NT2/D1 (cell line): ENCODE data around the gene SYPL1.

ENCODE experiments used
- DNase-seq: peaks from one replicate; pipeline ENCODE4 v3.0.0-alpha.2; 2011; ENCODE audit warnings: low read depth, low spot score
- H3K27me3 ChIP-seq: 2 replicates; pipeline ENCODE4 v1.6.0; 2011; ENCODE audit warnings: mild to moderate bottlenecking; ENCODE audit not compliant: insufficient read length, insufficient read depth
- H3K36me3 ChIP-seq: 2 replicates; pipeline ENCODE4 v1.6.1; 2011; ENCODE audit warnings: mild to moderate bottlenecking, low read length, mixed read lengths; ENCODE audit not compliant: insufficient read depth, insufficient read length
- H3K4me1 ChIP-seq: 2 replicates; pipeline ENCODE4 v1.5.1; 2011; ENCODE audit not compliant: insufficient read depth, insufficient read length
- H3K4me3 ChIP-seq: 2 replicates; pipeline ENCODE4 v1.5.1; 2011; ENCODE audit warnings: low read depth; ENCODE audit not compliant: insufficient read length
- H3K9ac ChIP-seq: 2 replicates; pipeline ENCODE4 v1.6.0; 2011; ENCODE audit warnings: low read depth; ENCODE audit not compliant: insufficient read length
- H3K9me3 ChIP-seq: 2 replicates; pipeline ENCODE4 v1.5.1; 2011; ENCODE audit warnings: mild to moderate bottlenecking, low read length; ENCODE audit not compliant: insufficient read depth
- SUZ12 ChIP-seq: IDR thresholded peaks from 2 replicates; pipeline ENCODE4 v1.6.1; 2011; ENCODE audit not compliant: insufficient read length, insufficient read depth; ENCODE audit errors: extremely low read depth
- YY1 ChIP-seq: IDR thresholded peaks from 2 replicates; pipeline ENCODE4 v1.6.1; 2011; ENCODE audit not compliant: insufficient read length, insufficient read depth
- ZNF274 ChIP-seq: IDR thresholded peaks from 2 replicates; pipeline ENCODE4 v1.6.1; 2011; ENCODE audit warnings: mild to moderate bottlenecking, low read depth, low read length

SYPL1 gene

GRCh38 chr7:106112118-106112971 lies at the start of gene SYPL1:
TSS of gene SYPL1 (minus strand) at chr7:106112312. CDS start at chr7:106112208, 104 bp downstream.
- H3K4me1 ChIP-seq, result no peaks in the 10 kb centered on the region
- H3K36me3 ChIP-seq, result no peaks in the 10 kb centered on the region

DNA sequence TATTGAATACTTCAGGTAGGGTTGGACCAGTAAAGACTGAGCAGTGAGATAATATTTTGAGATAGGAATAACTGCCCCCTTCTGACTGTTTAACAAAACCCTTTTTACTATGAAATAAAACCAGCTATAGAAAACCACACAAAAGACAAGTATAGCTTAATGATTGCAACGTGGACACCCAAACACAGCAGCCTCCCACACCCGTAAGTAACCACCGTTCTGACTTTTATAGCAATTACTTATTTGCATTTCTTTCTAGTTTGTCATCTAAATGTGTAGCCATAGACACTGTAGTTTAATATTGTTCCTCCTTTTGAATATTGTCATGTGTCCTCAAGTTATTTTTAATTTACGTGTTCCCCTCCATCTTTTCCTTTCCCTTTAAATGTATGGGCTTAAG lies 42.9 kb upstream of the SYPL1 start:
- no peaks in the 10 kb centered on the region for H3K36me3 ChIP-seq
- H3K4me1 ChIP-seq, result no peaks in the 10 kb centered on the region
- no peaks in the 10 kb centered on the region for H3K9me3 ChIP-seq
- no peak overlapping the region for H3K9ac ChIP-seq
- no peaks in the 10 kb centered on the region for H3K27me3 ChIP-seq
- no peak overlapping the region for H3K4me3 ChIP-seq
- TF ChIP-seq ZNF274 (no peak), YY1 (no peak), SUZ12 (no peak)
- no peak for DNase-seq

More at GRCh38 chr7:106112118-106112971, at the start of gene SYPL1:
- Histone ChIP-seq H3K27me3 (peaks cover 2% of the 10 kb centered on the region), H3K4me3 (peak within 1 kb of the TSS; percentile 81), H3K9me3 (no peaks in the 10 kb centered on the region), H3K9ac (peak within 1 kb of the TSS; percentile 91)
- no peak for TF ChIP-seq SUZ12
- peak; percentile 83 for DNase-seq

DNA sequence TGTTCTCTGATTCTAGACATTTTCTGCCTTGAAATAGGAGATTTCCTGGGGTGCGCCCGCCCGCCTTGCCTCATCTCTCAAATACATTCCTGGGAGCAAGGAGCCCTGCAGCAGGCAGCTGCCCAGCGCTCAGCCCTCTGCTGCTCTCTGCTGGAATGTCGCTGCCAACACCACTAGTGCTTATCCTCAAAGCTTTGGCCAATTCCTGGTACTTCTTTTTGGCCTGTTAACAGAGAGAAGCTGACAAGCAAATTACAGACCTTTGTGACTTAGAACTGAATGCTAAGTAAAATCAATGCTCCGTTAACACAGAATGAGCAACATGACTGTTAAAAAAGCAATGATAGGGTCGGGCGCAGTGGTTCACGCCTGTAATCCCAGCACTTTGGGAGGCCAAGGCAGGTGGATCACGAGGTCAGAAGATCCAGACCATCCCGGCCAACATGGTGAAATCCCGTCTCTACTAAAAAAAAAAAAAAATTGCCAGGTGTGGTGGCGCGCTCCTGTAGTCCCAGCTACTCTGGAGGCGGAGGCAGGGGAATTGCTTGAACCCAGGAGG lies 41.9 kb upstream of the SYPL1 start:
- no peaks in the 10 kb centered on the region for H3K9me3 ChIP-seq
- no peak overlapping the region for H3K9ac ChIP-seq
- H3K27me3 ChIP-seq, result no peaks in the 10 kb centered on the region
- no peak overlapping the region for H3K4me3 ChIP-seq
- no peaks in the 10 kb centered on the region for H3K4me1 ChIP-seq
- H3K36me3 ChIP-seq, result no peaks in the 10 kb centered on the region
- DNase-seq, result peak; percentile 77
- no peak for TF ChIP-seq SUZ12
- TF ChIP-seq ZNF274, result no peak
- no peak for TF ChIP-seq YY1

- H3K27me3 ChIP-seq, result no peaks in the 10 kb centered on the region
- no peak overlapping the region for H3K4me3 ChIP-seq
- no peak for DNase-seq
- no peaks in the 10 kb centered on the region for H3K36me3 ChIP-seq
- H3K9me3 ChIP-seq, result no peaks in the 10 kb centered on the region
- no peak for TF ChIP-seq ZNF274
- TF ChIP-seq YY1, result no peak
- no peak for TF ChIP-seq SUZ12
- H3K9ac ChIP-seq, result no peak overlapping the region
- H3K4me1 ChIP-seq, result no peaks in the 10 kb centered on the region
Observed at GRCh38 chr7:106152313-106152665, 40.2 kb upstream of the SYPL1 start.

DNA sequence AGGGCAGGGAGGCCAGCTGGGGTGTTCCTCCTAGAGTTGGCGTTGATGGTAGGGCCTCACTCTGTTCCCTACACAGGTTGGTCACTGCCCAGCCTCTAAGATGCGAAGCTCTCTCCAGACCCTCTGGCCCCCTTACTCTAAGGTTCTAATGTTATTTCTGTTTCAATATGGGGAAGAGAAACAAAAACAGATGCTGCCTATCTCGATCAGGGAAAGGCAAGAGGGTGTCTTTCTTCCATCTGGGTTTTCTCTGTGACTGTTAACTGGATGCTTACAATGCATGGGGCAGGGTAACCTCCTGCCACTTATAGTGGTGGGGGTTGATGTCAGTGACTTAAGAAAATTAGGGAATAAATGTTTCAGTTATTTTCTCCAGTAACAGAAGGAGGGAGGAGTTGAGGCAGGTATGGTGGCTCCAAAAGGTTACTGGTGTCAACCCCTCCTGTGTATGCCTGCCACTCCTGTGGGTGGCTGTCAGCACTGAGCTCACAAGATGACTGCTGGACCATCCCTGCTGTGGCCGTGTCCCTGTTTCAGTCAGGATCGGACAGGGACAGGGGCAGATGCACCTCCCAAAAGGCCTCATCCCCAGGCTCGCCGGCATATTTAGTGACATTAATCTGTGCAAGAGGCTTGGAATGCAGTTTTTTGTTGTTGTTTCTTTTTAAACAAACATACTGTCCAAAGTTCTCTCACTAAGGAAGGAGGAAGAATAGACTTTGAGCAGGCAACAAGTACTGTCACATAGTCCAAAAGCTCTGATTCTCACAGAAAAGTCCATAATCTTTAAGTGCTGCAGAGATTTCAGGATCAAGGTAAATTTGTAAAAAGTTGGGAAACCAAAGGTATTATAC lies 39.6 kb upstream of the SYPL1 start:
- Histone ChIP-seq H3K27me3 (no peaks in the 10 kb centered on the region), H3K9ac (no peak overlapping the region), H3K4me3 (no peak overlapping the region), H3K4me1 (no peaks in the 10 kb centered on the region), H3K36me3 (no peaks in the 10 kb centered on the region), H3K9me3 (no peaks in the 10 kb centered on the region)
- DNase-seq, result no peak
- TF ChIP-seq YY1 (no peak), SUZ12 (no peak), ZNF274 (no peak)

DNA sequence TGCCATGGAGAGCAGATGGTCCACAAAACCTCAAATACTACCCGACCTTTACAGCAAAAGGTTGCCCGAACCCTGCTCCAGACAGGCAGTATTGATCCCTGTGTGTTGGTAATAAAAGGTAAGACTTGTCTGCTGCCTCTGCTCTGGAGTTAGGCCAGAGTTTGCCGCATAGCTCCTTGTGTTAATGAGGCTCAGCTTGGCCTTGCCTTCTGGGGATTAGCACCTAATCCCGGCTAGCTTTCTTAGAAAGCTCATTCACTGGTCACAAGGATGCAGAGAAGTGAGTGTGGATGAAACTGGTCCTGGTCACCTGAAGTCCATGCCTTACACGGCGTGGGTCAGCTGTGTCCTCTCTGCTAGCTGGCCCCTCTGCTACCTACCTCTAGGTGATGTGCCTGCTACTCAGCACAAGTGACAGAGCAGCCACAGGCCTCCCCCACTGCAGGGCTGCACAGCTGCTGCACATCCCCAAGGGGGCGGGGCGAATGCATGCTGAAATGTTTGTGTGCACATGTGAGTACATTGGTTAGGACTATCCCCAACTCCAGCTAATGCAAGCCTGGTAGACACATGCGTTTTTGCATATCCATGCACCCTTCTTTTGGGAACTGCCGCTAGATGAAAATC lies 31.7 kb upstream of the SYPL1 start:
- H3K9ac ChIP-seq, result no peak overlapping the region
- no peaks in the 10 kb centered on the region for H3K9me3 ChIP-seq
- no peak overlapping the region for H3K4me3 ChIP-seq
- TF ChIP-seq YY1 (no peak), ZNF274 (no peak)
- no peak for DNase-seq
- no peaks in the 10 kb centered on the region for H3K36me3 ChIP-seq
- H3K27me3 ChIP-seq, result no peaks in the 10 kb centered on the region
- no peaks in the 10 kb centered on the region for H3K4me1 ChIP-seq

- TF ChIP-seq YY1 (no peak), SUZ12 (no peak), ZNF274 (no peak)
- no peaks in the 10 kb centered on the region for H3K9me3 ChIP-seq
- no peaks in the 10 kb centered on the region for H3K36me3 ChIP-seq
- no peaks in the 10 kb centered on the region for H3K27me3 ChIP-seq
- no peak overlapping the region for H3K4me3 ChIP-seq
- H3K4me1 ChIP-seq, result no peaks in the 10 kb centered on the region
- DNase-seq, result no peak
- no peak overlapping the region for H3K9ac ChIP-seq
Observed at GRCh38 chr7:106142136-106142535, 30.0 kb upstream of the SYPL1 start.
